Endothelial cell of umbilical vein (primary cell): ENCODE results near the gene GTF2H1. TPM values are rescaled to one million over a fixed set of nuclear protein-coding genes. Genes with fewer than 3 reads are reported as not detected.
A peak's percentile ranks its signal among the peaks of the same experiment; 100 is the strongest.

Experiments
- BruUV-seq: library from RNA; stranded (reverse); fragments of 400-500 nt; replicated peaks from 2 replicates; lab custom pipeline; 2021; lab: Mats Ljungman, UMichigan
- CTCF ChIA-PET: fragments of 300-600, 350-600 bp; sonication (Branson Sonifier 250); formaldehyde crosslinking; loops from one replicate; lab custom pipeline; 2021; ENCODE audit warnings: antibody characterized with exemption, inconsistent platforms; lab: Charles Lee
- POLR2A ChIA-PET: fragments of 300-600, 350-600 bp; sonication (Branson Sonifier 250); formaldehyde crosslinking; loops from one replicate; lab custom pipeline; 2021; ENCODE audit warnings: antibody characterized with exemption, inconsistent platforms; lab: Charles Lee
- DNase-seq: peaks from one replicate; pipeline ENCODE4 v3.0.0-alpha.2; 2011; ENCODE audit warnings: low read depth, low spot score
- FAIRE-seq: peaks from 2 replicates; lab custom pipeline; 2011; peaks lifted over from hg19 to GRCh38; lab: Jason Lieb, UNC
- H2AFZ ChIP-seq: 2 replicates; pipeline ENCODE4 v1.6.0; 2012; ENCODE audit warnings: low read depth, low read length, control low read depth, inconsistent platforms
- H3K27ac ChIP-seq: 2 replicates; pipeline ENCODE4 v1.5.1; 2011; ENCODE audit warnings: low read depth, mild to moderate bottlenecking, control low read depth, low read length, moderate library complexity; ENCODE audit not compliant: insufficient read depth
- H3K27me3 ChIP-seq, 2 experiments: 2 replicates each; pipeline versions ENCODE4 v1.6.0 to v1.6.1; 2011; ENCODE audit warnings: low read length in 2 of 2, mixed read lengths in 1 of 2; ENCODE audit not compliant: control insufficient read depth in 2 of 2, insufficient read depth in 2 of 2
- H3K36me3 ChIP-seq, 2 experiments: 2 replicates in 1 of 2; 3 replicates in 1 of 2; pipeline ENCODE4 v1.5.1; 2011; ENCODE audit warnings: low read length in 2 of 2, mild to moderate bottlenecking in 1 of 2, moderate library complexity in 1 of 2; ENCODE audit not compliant: control insufficient read depth in 2 of 2, insufficient read depth in 2 of 2; ENCODE audit errors: extremely low read depth in 1 of 2
- H3K4me1 ChIP-seq: 3 replicates; pipeline ENCODE4 v1.5.1; 2011; ENCODE audit warnings: mild to moderate bottlenecking, low read length; ENCODE audit not compliant: control insufficient read depth, insufficient read depth; ENCODE audit errors: extremely low read depth
- H3K4me2 ChIP-seq: 2 replicates; pipeline ENCODE4 v1.6.1; 2011; ENCODE audit warnings: low read length, control low read depth, mixed read lengths; ENCODE audit not compliant: insufficient read depth
- H3K4me3 ChIP-seq, 3 experiments: fragments of 200-600 bp in 1 of 3; sonication (generic), shearing (Covaris generic) in 1 of 3; replicated peaks in 1 of 3; 2 replicates each; pipeline ENCODE4 v1.5.1; 2011 to 2016; ENCODE audit warnings: control low read depth in 3 of 3, low read length in 3 of 3, mild to moderate bottlenecking in 2 of 3, inconsistent platforms in 1 of 3, low read depth in 1 of 3, moderate library complexity in 1 of 3; ENCODE audit not compliant: insufficient read depth in 1 of 3
- H3K79me2 ChIP-seq: 2 replicates; pipeline ENCODE4 v1.6.0; 2012; ENCODE audit warnings: low read length, inconsistent platforms; ENCODE audit not compliant: control insufficient read depth, insufficient read depth
- H3K9ac ChIP-seq: replicated peaks from 2 replicates; pipeline ENCODE3; 2011; ENCODE audit warnings: low read length, control low read depth; ENCODE audit not compliant: insufficient read depth; ENCODE audit errors: extremely low read depth
- H3K9me1 ChIP-seq: replicated peaks from 3 replicates; pipeline ENCODE4 v1.6.0; 2011; ENCODE audit warnings: mild to moderate bottlenecking, low read length; ENCODE audit not compliant: control insufficient read depth, insufficient read depth; ENCODE audit errors: extremely low read depth
- H3K9me3 ChIP-seq: replicated peaks from 2 replicates; pipeline ENCODE4 v1.5.1; 2012; ENCODE audit warnings: low read length, inconsistent platforms; ENCODE audit not compliant: control insufficient read depth, insufficient read depth
- H4K20me1 ChIP-seq: replicated peaks from 2 replicates; pipeline ENCODE3; 2011; ENCODE audit warnings: mild to moderate bottlenecking, low read length; ENCODE audit not compliant: control insufficient read depth, insufficient read depth; ENCODE audit errors: extremely low read depth
- CTCF ChIP-seq, 2 donors: IDR thresholded peaks; 1 replicate in 1 of 2; 2 replicates in 1 of 2; pipeline ENCODE4 v1.5.1; 2011; ENCODE audit warnings: low read length in 2 of 2, mild to moderate bottlenecking in 2 of 2, moderate library complexity in 2 of 2, control low read depth in 1 of 2, inconsistent platforms in 1 of 2, low read depth in 1 of 2; ENCODE audit not compliant: insufficient read depth in 1 of 2; ENCODE audit errors: extremely low read depth in 1 of 2
- EZH2 ChIP-seq: IDR thresholded peaks from 2 replicates; pipeline ENCODE4 v1.6.1; 2012; ENCODE audit warnings: borderline replicate concordance, low read depth, mild to moderate bottlenecking, moderate library complexity, low read length, inconsistent platforms; ENCODE audit not compliant: severe bottlenecking
- GATA2 ChIP-seq: IDR thresholded peaks from 2 replicates; pipeline ENCODE4 v1.7.0; 2011; ENCODE audit warnings: low read depth, mild to moderate bottlenecking, moderate library complexity, mixed read lengths, low read length; ENCODE audit not compliant: insufficient read length, insufficient read depth
- dilution Hi-C: fragments of 300-500 bp; cut with MboI; formaldehyde crosslinking; loops from one replicate; pipeline ENCODE4 v1.15.0; 2019; ENCODE audit warnings: low sequenced_read_pairs; ENCODE audit not compliant: extremely low pct_ligation_motif_present
- intact Hi-C: fragments of 100-400 bp; cut with micrococcal nuclease; formaldehyde crosslinking; loops from one replicate; pipeline ENCODE4 v1.10.0; 2022
- polyA plus RNA-seq, 4 experiments: library from polyadenylated mRNA; depleted of rRNA in 3 of 4; stranded (reverse) in 3 of 4; unstranded in 1 of 4; fragments of >200 nt; gene quantifications; 2 replicates each; pipeline versions ENCODE4 v1.2.1 to v1.2.3, GENCODE V29; 2011 to 2012; ENCODE audit warnings: missing spikeins in 1 of 4
- total RNA-seq: library from RNA; stranded (reverse); gene quantifications from 2 replicates; pipeline ENCODE4 v1.2.3, GENCODE V29; 2021

The GTF2H1 gene
- total and polyA plus RNA-seq, 2 donors (not counting 3 experiments of a cell fraction or from before 2014, with no cell fraction given) = 15.7 to 47.7 TPM

GRCh38 chr11:18312012-18312411 is 10.4 kb upstream of the GTF2H1 start:
- ChIA-PET CTCF (no interaction called here), POLR2A (no interaction called here)
- H3K4me3 ChIP-seq = no peak overlapping the region
- intact Hi-C loops = no loop called here
- no peaks in the 10 kb centered on the region for H4K20me1 ChIP-seq
- H3K9me3 ChIP-seq = no peaks in the 10 kb centered on the region
- FAIRE-seq = no peak
- peaks cover 2% of the 10 kb centered on the region for H3K79me2 ChIP-seq
- no peak for TF ChIP-seq EZH2
- peaks cover 0 to 7% of the 10 kb centered on the region in 2 experiments for H3K36me3 ChIP-seq
- H3K4me1 ChIP-seq = no peaks in the 10 kb centered on the region
- H3K9me1 ChIP-seq = no peaks in the 10 kb centered on the region
- H2AFZ ChIP-seq = no peak overlapping the region
- BruUV-seq = no TSS peak
- H3K9ac ChIP-seq = no peak overlapping the region
- H3K4me2 ChIP-seq = no peak overlapping the region
- no peaks in the 10 kb centered on the region for H3K27me3 ChIP-seq
- no peak overlapping the region for H3K27ac ChIP-seq
- dilution Hi-C loops = no loop called here
- DNase-seq = no peak

GRCh38 chr11:18312663-18313420 is 9.5 kb upstream of the GTF2H1 start:
- Histone ChIP-seq H2AFZ (no peak overlapping the region), H3K4me1 (no peaks in the 10 kb centered on the region), H3K27me3 (no peaks in the 10 kb centered on the region), H4K20me1 (no peaks in the 10 kb centered on the region), H3K79me2 (peaks cover 2% of the 10 kb centered on the region), H3K4me2 (no peak overlapping the region), H3K9me1 (no peaks in the 10 kb centered on the region), H3K36me3 (peaks cover 0 to 7% of the 10 kb centered on the region in 2 experiments), H3K9ac (no peak overlapping the region), H3K27ac (no peak overlapping the region), H3K4me3 (no peak overlapping the region), H3K9me3 (no peaks in the 10 kb centered on the region)
- TF ChIP-seq CTCF (IDR thresholded peaks at IDR 0.05; ENCODE audit: extremely low read depth in 1 of 2, insufficient read depth in 1 of 2, low read depth in 1 of 2, low read length in 2 of 2) (no peak), GATA2 (no peak), EZH2 (no peak)
- ChIA-PET CTCF (interaction anchor here (1.1 to 2.6 kb wide), 3 partner anchors 9 to 69 kb away, joined by 3 to 10 read pairs (median 6); no protein-coding TSS in a partner anchor), POLR2A (interaction anchor here (0.6 to 1.3 kb wide), 3 partner anchors 9 to 22 kb away, joined by 3 to 5 read pairs (median 4); partner anchors contain the start of gene HPS5)
- intact Hi-C loops = no loop called here
- FAIRE-seq (no peak), DNase-seq (peak; percentile 22)
- dilution Hi-C loops = no loop called here
- BruUV-seq = no TSS peak
